Transverse colon (tissue), 4 donors: ENCODE measurements around the gene SRSF7. TPM values are rescaled to one million over a fixed set of nuclear protein-coding genes. Genes with fewer than 3 reads are reported as not detected.

Source experiments
- DNase-seq: peaks from one replicate; pipeline ENCODE4 v3.0.0-alpha.2; 2019
- H3K27ac ChIP-seq, 4 donors: fragments of 200-600 bp; sonication (generic); 2 replicates each; pipeline ENCODE4 v1.5.1; 2016 to 2018; ENCODE audit warnings: inconsistent platforms in 4 of 4
- H3K27me3 ChIP-seq: fragments of 200-600 bp; sonication (generic); 2 replicates; pipeline ENCODE4 v1.5.1; 2017; ENCODE audit warnings: inconsistent platforms
- H3K36me3 ChIP-seq, 4 donors: fragments of 200-600 bp; sonication (generic); 2 replicates each; pipeline ENCODE4 v1.5.1; 2017 to 2019; ENCODE audit warnings: inconsistent platforms in 4 of 4
- H3K4me1 ChIP-seq, 4 donors: fragments of 200-600 bp; sonication (generic); 2 replicates each; pipeline ENCODE4 v1.5.1; 2017 to 2020; ENCODE audit warnings: inconsistent platforms in 4 of 4
- H3K4me3 ChIP-seq, 4 donors: fragments of 200-600 bp; sonication (generic); 1 replicate in 1 of 4; 2 replicates in 3 of 4; pipeline versions ENCODE4 v1.5.1 to v1.6.1; 2017 to 2019; ENCODE audit warnings: inconsistent platforms in 4 of 4
- H3K9me3 ChIP-seq, 2 donors: fragments of 200-600 bp; sonication (generic); 2 replicates each; pipeline ENCODE4 v1.5.1; 2017 to 2019; ENCODE audit warnings: inconsistent platforms in 2 of 2
- CTCF ChIP-seq, 5 experiments: fragments of 200-600 bp in 3 of 5; fragments of 450-650 bp in 2 of 5; sonication (generic) in 3 of 5; IDR thresholded peaks; 1 replicate in 2 of 5; 2 replicates in 3 of 5; pipeline ENCODE4 v1.5.1; 2016 to 2017; ENCODE audit warnings: antibody characterized with exemption in 5 of 5, inconsistent platforms in 3 of 5, mild to moderate bottlenecking in 2 of 5, moderate library complexity in 1 of 5
- EP300 ChIP-seq: sonication (generic); formaldehyde crosslinking; IDR thresholded peaks from one replicate; pipeline ENCODE4 v1.6.1; 2017; ENCODE audit warnings: antibody characterized with exemption, low read depth
- POLR2A ChIP-seq: fragments of 450-650 bp; IDR thresholded peaks from one replicate; pipeline ENCODE4 v1.6.1; 2016; ENCODE audit warnings: antibody characterized with exemption, mild to moderate bottlenecking, moderate library complexity
- POLR2AphosphoS5 ChIP-seq, 3 donors: sonication (generic); formaldehyde crosslinking; IDR thresholded peaks; one replicate each; pipeline ENCODE4 v1.6.1; 2016; ENCODE audit warnings: antibody characterized with exemption in 3 of 3
- WGBS, 2 donors: methylation state at CpG; one replicate each; pipeline ENCODE4 v1.1.5; 2018; ENCODE audit warnings: low coverage in 1 of 2; 5-methylcytosine and 5-hydroxymethylcytosine counted together
- in situ Hi-C, 4 donors: fragments of 200-750 bp; cut with MboI; loops; one replicate each; pipeline versions ENCODE4 v1.15.0 to v1.15.1; 2017; ENCODE audit warnings: low sequenced_read_pairs in 3 of 4, low pct_ligation_motif_present in 1 of 4, low pct_unique_long_range_greater_than_20kb in 1 of 4
- intact Hi-C: fragments of 100-400 bp; cut with DNase I; formaldehyde crosslinking; loops from one replicate; pipeline ENCODE4 v1.15.1; 2023; ENCODE audit warnings: low total_unique reads
- total RNA-seq, 4 donors: library from RNA; depleted of rRNA; stranded (reverse); fragments of >200 nt; gene quantifications; one replicate each; pipeline ENCODE4 v1.1.0, GENCODE V29; 2016

SRSF7 gene
- total RNA-seq, 4 donors from 2014 or later, result 75.6 to 153 (median 95.0) TPM

DNA sequence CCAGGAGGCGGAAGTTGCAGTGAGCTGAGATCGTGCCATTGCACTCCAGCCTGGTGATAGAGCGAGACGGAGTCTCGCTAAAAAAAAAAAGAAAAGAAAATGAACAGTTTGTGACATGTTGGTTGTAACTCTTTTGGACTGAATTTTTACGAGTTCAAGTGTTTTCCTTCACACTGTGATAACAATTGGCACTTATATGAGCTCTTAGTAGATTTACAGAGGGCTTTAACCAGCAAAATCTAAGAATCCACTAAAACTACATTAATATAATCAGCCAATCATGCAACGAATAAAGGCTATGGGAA lies 24.7 kb upstream of the SRSF7 start:
- intact Hi-C loops (no loop called here), in situ Hi-C loops (no loop called here)
- no peaks in the 10 kb centered on the region for H3K27me3 ChIP-seq
- no peaks in the 10 kb centered on the region for H3K9me3 ChIP-seq
- WGBS, 2 donors, result 58 to 72% methylated on average over 7 of the region's 7 CpGs
- H3K36me3 ChIP-seq, result no peaks in the 10 kb centered on the region
- H3K27ac ChIP-seq, result no peak overlapping the region
- DNase-seq, result no peak
- H3K4me3 ChIP-seq, result no peak overlapping the region
- peaks cover 0 to 14% (median 7%) of the 10 kb centered on the region in 4 donors for H3K4me1 ChIP-seq
- no peak for TF ChIP-seq CTCF (IDR thresholded peaks at IDR 0.05)
- no peak for TF ChIP-seq EP300
- no peak for TF ChIP-seq POLR2AphosphoS5 (IDR thresholded peaks at IDR 0.05)
- TF ChIP-seq POLR2A, result no peak

DNA sequence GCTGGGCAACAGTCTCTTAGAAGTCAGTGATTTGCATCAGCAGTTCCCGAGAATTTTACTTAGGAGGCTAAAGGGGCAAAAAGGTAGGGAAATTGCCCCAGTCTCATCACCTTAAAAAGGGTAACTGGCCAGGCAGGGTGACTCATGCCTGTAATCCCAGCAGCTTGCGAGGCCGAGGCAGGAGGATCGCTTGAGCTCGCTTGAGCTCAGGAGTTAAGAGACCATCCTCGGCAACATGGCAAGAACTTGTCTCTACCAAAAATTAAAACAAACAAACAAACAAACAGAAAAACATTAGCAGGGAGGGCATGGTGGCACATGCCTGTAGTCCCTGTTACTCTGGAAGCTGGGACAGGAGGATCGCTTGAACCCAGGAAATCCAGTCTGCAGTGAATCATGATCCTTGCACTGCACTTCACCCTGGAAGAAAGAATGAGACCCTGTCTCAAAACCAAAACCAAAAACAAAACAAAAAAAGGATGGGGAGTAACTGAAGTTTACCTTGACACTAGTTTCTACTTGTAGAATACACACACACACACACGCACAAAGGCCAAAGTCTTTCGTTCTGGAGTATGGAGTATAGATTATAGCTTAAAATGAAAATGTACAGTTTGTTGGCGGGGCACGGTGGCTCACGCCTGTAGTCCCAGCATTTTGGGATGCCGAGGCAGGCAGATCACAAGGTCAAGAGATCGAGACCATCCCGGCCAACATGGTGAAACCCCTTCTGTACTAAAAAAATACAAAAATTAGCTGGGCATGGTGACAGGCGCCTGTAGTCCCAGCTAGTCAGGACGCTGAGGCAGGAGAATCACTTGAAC lies 24.1 kb upstream of the SRSF7 start:
- 83 to 87% methylated on average over 8 to 17 of the region's 17 CpGs for WGBS, 2 donors
- no peaks in the 10 kb centered on the region for H3K9me3 ChIP-seq
- TF ChIP-seq EP300 (no peak), POLR2A (no peak), POLR2AphosphoS5 (IDR thresholded peaks at IDR 0.05) (no peak), CTCF (IDR thresholded peaks at IDR 0.05) (no peak)
- DNase-seq, result no peak
- H3K4me1 ChIP-seq, result peaks cover 0 to 14% (median 7%) of the 10 kb centered on the region in 4 donors
- no peaks in the 10 kb centered on the region for H3K36me3 ChIP-seq
- no peak overlapping the region for H3K4me3 ChIP-seq
- H3K27me3 ChIP-seq, result no peaks in the 10 kb centered on the region
- no peak overlapping the region for H3K27ac ChIP-seq
- intact Hi-C loops (no loop called here), in situ Hi-C loops (no loop called here)

- intact Hi-C loops (no loop called here), in situ Hi-C loops (no loop called here)
- Histone ChIP-seq H3K4me1 (no peaks in the 10 kb centered on the region), H3K4me3 (no peak overlapping the region), H3K36me3 (no peaks in the 10 kb centered on the region), H3K9me3 (no peaks in the 10 kb centered on the region), H3K27ac (no peak overlapping the region), H3K27me3 (no peaks in the 10 kb centered on the region)
- WGBS, 2 donors, result 72% methylated on average over 5 of the region's 5 CpGs; no CpG with 5 or more reads in 1 of the 2 donors
- TF ChIP-seq POLR2AphosphoS5 (IDR thresholded peaks at IDR 0.05) (no peak), CTCF (IDR thresholded peaks at IDR 0.05) (no peak), EP300 (no peak), POLR2A (no peak)
- no peak for DNase-seq
These were observed 20.5 kb upstream of the SRSF7 start for GRCh38 chr2:38771632-38772031.

GRCh38 chr2:38765551-38765950 lies 14.4 kb upstream of the SRSF7 start:
- Histone ChIP-seq H3K4me3 (no peak overlapping the region), H3K36me3 (no peaks in the 10 kb centered on the region), H3K27me3 (no peaks in the 10 kb centered on the region), H3K9me3 (no peaks in the 10 kb centered on the region), H3K27ac (no peak overlapping the region), H3K4me1 (no peaks in the 10 kb centered on the region)
- WGBS, 2 donors, result 90 to 93% methylated on average over 4 to 5 of the region's 5 CpGs
- intact Hi-C loops, result no loop called here
- TF ChIP-seq POLR2A (no peak), EP300 (no peak), CTCF (IDR thresholded peaks at IDR 0.05) (no peak), POLR2AphosphoS5 (IDR thresholded peaks at IDR 0.05) (no peak)
- in situ Hi-C loops, result no loop called here
- DNase-seq, result no peak
